Measurements from ENCODE around the gene DNAJB13.

The DNAJB13 gene

DNA sequence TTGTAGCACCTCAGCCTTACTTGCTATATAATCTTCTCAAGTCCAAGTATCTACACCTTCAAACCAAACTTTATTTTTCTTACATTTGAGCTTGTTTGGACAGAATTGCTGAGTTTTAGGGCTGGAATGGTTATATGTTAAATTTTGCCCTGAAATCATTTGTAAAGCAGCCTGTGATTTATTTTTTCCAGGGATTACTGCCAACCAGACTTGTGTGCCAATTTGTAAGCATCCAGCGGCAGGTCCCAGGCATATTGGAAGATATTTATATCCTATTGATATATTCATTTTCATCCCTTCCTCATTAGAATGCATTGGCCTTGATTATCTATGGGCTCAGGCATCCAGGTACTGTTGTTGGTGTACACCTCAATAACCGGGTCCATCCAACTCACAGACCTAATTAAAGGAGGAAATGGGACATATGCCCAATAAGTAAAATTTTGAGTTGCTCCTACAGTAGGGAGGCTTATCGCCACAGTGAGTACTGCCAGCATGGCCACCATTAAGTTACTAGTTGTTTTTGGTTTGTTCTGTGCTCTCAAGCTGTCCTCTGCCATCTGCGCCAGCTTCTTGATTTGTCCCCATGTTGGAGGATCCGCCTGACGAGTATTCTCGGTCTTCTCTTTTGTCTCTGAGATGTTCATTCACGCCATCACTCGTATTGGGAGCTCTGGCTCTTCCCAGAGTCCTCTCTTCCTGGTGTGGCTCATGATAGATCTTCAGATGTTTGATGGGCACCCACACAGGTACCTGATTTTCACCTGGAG lies 9.8 kb upstream of the DNAJB13 start:
- no peak for FAIRE-seq
- TF ChIP-seq POLR2A (IDR thresholded peaks at IDR 0.05; ENCODE audit: low read depth, low read length): no peak
- DNase-seq (ENCODE audit: insufficient read length, low spot score): no peak

DNA sequence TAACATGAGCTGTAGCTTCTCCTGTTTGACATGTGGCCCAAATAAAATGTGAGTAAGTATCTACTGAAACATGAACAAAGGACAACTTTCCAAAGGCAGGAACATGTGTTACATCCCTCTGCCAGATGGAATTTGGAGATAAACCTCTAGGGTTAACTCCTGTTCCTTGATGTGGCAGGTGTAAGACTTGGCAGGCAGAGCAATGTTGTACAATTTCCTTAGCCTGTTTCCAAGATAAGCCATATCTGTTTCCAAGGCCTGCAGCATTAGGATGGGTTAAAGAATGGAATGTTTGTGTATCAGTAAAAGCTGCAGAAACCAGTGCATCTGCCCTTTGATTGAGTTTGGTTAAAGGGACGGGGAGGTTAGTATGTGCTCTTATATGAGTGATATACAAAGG lies 8.8 kb upstream of the DNAJB13 start:
- DNase-seq (ENCODE audit: insufficient read length, low spot score) (no peak), FAIRE-seq (no peak)
- no peak for TF ChIP-seq POLR2A (IDR thresholded peaks at IDR 0.05; ENCODE audit: low read depth, low read length)

GRCh38 chr11:73944085-73944484 lies 6.7 kb upstream of the DNAJB13 start:
- no peak for DNase-seq (ENCODE audit: insufficient read length, low spot score)
- TF ChIP-seq POLR2A (IDR thresholded peaks at IDR 0.05; ENCODE audit: low read depth, low read length): no peak
- no peak for FAIRE-seq

DNA sequence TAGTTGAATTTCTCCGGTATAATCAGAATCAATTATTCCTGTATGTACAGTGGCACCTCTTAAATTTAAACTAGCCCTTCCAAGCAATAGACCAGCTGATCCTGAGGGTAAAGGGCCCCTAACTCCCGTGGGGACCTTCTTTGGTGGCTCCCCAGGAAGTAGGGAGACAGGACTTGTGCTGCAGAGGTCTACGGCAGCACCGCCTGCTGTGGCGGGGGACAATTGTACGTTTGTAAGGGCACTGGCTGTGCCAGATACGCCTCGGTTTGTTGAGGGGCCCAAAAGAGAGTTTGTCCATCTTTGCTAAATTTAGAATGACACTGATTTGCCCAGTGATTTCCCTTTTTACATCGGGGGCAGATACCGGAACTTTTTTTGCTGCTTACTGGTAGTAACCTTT lies 5.9 kb upstream of the DNAJB13 start:
- TF ChIP-seq POLR2A (IDR thresholded peaks at IDR 0.05; ENCODE audit: low read depth, low read length): no peak
- DNase-seq (ENCODE audit: insufficient read length, low spot score) (no peak), FAIRE-seq (no peak)

GRCh38 chr11:73945396-73945795 lies 5.4 kb upstream of the DNAJB13 start:
- no peak for TF ChIP-seq POLR2A (IDR thresholded peaks at IDR 0.05; ENCODE audit: low read depth, low read length)
- no peak for FAIRE-seq
- no peak for DNase-seq (ENCODE audit: insufficient read length, low spot score)

- FAIRE-seq (no peak), DNase-seq (ENCODE audit: insufficient read length, low spot score) (no peak)
- no peak for TF ChIP-seq POLR2A (IDR thresholded peaks at IDR 0.05; ENCODE audit: low read depth, low read length)
Measured at GRCh38 chr11:73946798-73947458, 3.9 kb upstream of the DNAJB13 start.

DNA sequence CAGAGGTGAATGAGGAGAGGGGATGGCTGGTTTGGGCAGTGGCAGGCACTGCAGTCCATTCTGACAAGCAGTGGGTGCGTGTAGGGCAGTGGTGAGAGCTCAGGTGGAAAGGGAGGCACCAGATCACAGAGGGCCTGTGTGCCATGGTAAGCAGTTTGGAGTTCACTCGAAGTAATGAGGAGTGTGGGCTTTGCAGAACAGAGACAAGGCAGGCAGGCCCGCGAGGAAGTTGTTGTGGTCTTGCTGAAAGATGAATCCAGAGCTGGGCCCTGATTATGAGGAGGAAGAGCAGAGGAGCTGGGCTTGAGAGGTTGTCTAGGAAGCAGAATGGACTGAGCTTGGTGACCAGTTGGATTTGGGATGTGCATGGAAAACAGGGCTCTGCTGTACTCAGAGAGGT lies 1.6 kb upstream of the DNAJB13 start:
- DNase-seq (ENCODE audit: insufficient read length, low spot score): no peak
- FAIRE-seq: no peak
- no peak for TF ChIP-seq POLR2A (IDR thresholded peaks at IDR 0.05; ENCODE audit: low read depth, low read length)

DNA sequence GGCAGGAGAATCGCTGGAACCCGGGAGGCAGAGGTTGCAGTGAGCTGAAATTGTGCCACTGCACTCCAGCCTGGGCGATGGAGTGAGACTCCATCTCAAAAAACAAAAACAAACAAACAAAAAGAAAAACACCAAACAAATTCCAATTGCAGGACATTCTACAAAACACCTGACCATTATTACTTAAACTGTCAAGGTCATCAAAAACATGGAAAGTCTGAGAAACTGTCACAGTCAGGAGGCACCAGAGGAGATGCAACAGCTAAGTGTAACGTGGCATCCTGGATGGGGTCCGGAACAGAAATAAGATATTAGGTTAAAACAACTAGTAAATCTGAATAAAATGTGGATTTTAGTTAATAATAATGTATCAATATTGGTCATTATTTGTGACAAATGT lies 914 bp upstream of the DNAJB13 start:
- DNase-seq (ENCODE audit: insufficient read length, low spot score) (no peak), FAIRE-seq (no peak)

DNA sequence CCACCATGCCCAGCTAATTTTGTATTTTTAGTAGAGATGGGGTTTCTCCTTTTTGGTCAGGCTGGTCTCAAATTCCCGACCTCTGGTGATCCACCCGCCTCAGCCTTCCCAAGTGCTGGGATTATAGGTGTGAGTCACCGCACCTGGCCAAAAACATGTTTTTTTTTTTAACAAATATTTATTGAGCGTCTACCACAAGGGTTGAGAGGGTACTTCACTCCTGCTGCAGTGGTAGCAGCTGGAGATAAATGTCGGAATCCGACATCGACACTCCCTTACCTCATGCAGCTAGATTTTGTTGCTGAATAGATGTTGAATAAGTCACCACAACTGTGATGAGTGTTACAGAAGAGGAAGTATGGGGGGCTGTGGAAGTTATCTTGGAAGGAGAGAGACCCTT lies 971 bp downstream of the DNAJB13 start:
- no peak for TF ChIP-seq POLR2A (IDR thresholded peaks at IDR 0.05; ENCODE audit: low read depth, low read length)
- FAIRE-seq (no peak), DNase-seq (ENCODE audit: insufficient read length, low spot score) (no peak)

More for the DNA sequence above, 914 bp upstream of the DNAJB13 start:
- TF ChIP-seq POLR2A (IDR thresholded peaks at IDR 0.05; ENCODE audit: low read depth, low read length): no peak

- TF ChIP-seq POLR2A (IDR thresholded peaks at IDR 0.05; ENCODE audit: low read depth, low read length): no peak
- FAIRE-seq (no peak), DNase-seq (ENCODE audit: insufficient read length, low spot score) (no peak)
Measured at GRCh38 chr11:73956876-73957653, 6.2 kb downstream of the DNAJB13 start.

DNA sequence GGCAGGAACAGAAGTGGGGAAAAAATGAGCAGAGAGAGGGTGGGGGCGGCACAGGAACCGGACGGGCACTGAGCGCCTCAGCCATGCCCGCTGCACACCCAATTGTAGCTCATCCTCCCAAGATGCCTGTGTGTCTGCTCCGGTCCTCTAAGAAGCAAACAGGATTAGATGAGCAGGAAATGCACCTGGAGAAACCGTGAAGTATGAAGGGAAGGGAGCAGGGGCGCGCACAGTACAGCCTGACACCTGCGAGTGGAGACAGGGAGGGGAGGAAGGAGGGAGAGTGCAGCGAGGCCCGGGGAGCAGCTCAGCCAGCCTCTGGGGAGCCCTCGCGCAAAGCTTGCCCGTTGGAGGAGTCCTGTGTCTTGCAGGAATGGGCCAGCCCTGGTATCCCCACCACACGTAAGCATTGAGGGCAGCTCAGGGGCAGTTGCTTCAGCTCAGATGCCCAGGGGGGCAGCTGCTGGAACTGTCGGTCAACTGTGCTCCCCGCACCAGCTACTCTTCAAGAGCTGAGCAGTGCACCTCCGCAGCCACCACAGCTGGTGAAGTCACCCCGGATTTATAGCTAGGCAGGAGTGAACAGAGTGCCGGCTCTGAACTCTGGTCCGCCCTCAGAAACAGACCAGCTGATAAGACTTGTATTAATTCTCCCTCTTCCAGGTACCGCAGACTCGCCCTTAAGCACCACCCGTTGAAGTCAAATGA lies 7.0 kb downstream of the DNAJB13 start:
- TF ChIP-seq POLR2A (IDR thresholded peaks at IDR 0.05; ENCODE audit: low read depth, low read length): no peak
- FAIRE-seq (no peak), DNase-seq (ENCODE audit: insufficient read length, low spot score) (no peak)

DNA sequence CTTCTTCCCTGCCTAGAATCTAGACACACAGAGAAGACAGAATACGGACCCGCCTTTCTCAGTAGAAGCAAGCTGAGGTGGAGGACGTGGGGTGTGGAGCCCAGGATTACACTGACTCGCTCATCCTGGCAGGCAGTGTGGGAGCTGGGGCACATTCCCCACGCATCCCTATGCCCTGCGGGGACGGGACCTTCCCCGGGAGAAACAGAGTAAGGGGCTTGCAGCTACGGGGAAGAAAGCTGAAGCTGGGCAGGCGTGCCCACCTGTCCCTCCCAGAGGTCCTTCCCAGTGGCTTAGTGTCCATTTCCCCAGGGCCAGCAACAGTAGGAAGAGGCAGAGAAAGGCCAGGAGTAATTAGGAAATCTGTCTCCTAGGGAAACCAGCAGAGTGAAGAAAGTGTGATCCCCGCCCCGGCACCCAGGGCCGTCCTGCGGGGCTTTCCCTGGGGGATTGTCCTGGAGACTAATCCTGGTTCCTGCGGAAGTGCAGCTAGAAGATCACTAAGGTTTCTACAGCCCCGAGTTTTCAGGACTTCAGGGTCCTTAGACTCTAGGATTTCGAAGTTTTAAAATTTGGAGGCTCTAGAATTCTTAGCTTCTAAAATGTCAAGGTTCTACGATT lies 7.8 kb downstream of the DNAJB13 start:
- no peak for TF ChIP-seq POLR2A (IDR thresholded peaks at IDR 0.05; ENCODE audit: low read depth, low read length)
- no peak for FAIRE-seq
- DNase-seq (ENCODE audit: insufficient read length, low spot score): no peak

GRCh38 chr11:73961321-73961720 lies 10.5 kb downstream of the DNAJB13 start:
- no peak for TF ChIP-seq POLR2A (IDR thresholded peaks at IDR 0.05; ENCODE audit: low read depth, low read length)
- DNase-seq (ENCODE audit: insufficient read length, low spot score) (no peak), FAIRE-seq (no peak)
